OCI-LY3 (cell line): Measurements from ENCODE around the gene ELP4.
"Not testable (repeated sequence)": the region's sequence is repeated elsewhere in the genome, so short reads cannot be mapped to it uniquely, and the experiment has no call there.

Experiments
- H2AFZ ChIP-seq: fragments of 200-600, 300-600 bp; shearing (Covaris generic); 2 replicates; pipeline ENCODE4 v1.6.0; 2014; ENCODE audit warnings: antibody characterized with exemption, low read depth, low read length
- H3K27ac ChIP-seq: fragments of 200-600, 300-600 bp; sonication (generic); 2 replicates; pipeline ENCODE4 v1.5.1; 2014; ENCODE audit warnings: mild to moderate bottlenecking, low read length, moderate library complexity, mixed read lengths
- H3K27me3 ChIP-seq: fragments of 200-600, 300-600 bp; sonication (generic); 2 replicates; pipeline ENCODE4 v1.6.1; 2014; ENCODE audit warnings: low read depth, low read length, mixed read lengths
- H3K36me3 ChIP-seq: fragments of 200-600, 300-600 bp; sonication (generic); replicated peaks from 2 replicates; pipeline ENCODE3; 2014; ENCODE audit warnings: low read depth, low read length, mixed read lengths
- H3K4me1 ChIP-seq: fragments of 300-600, 200-600 bp; sonication (generic); 2 replicates; pipeline ENCODE4 v1.6.1; 2014; ENCODE audit warnings: low read length, mixed read lengths
- H3K4me2 ChIP-seq: fragments of 200-600, 300-600 bp; sonication (generic); 2 replicates; pipeline ENCODE4 v1.6.1; 2014; ENCODE audit warnings: low read length, mixed read lengths
- H3K4me3 ChIP-seq: fragments of 300-600, 200-600 bp; sonication (generic); 2 replicates; pipeline ENCODE4 v1.5.1; 2014; ENCODE audit warnings: antibody characterized with exemption, mild to moderate bottlenecking, low read length, moderate library complexity
- H3K79me2 ChIP-seq: fragments of 300-600, 200-600 bp; shearing (Covaris generic); 2 replicates; pipeline ENCODE4 v1.6.1; 2014; ENCODE audit warnings: mild to moderate bottlenecking, low read length, mixed read lengths
- H3K9ac ChIP-seq: fragments of 300-600, 200-600 bp; shearing (Covaris generic); 2 replicates; pipeline ENCODE4 v1.6.0; 2014; ENCODE audit warnings: mild to moderate bottlenecking, low read length, moderate library complexity
- H3K9me3 ChIP-seq: fragments of 200-600, 300-600 bp; shearing (Covaris generic); 2 replicates; pipeline ENCODE4 v1.6.1; 2014; ENCODE audit warnings: low read length, mixed read lengths; ENCODE audit not compliant: insufficient read depth
- H4K20me1 ChIP-seq: fragments of 200-600, 300-600 bp; sonication (generic); 2 replicates; pipeline ENCODE4 v1.6.1; 2016; ENCODE audit warnings: low read length, mixed read lengths; ENCODE audit not compliant: insufficient read depth
- EZH2phosphoT487 ChIP-seq: fragments of 200-600 bp; shearing (Covaris generic); IDR thresholded peaks from 2 replicates; pipeline ENCODE4 v1.6.1; 2018; ENCODE audit warnings: antibody characterized with exemption, mixed run types, low read depth
- TF ChIP-seq, protein P1 (sequence below): fragments of 200-600, 300-600 bp; sonication (generic); IDR thresholded peaks from 2 replicates; pipeline ENCODE4 v1.5.1; 2014; ENCODE audit warnings: antibody characterized with exemption, low read length, low read depth

The ELP4 gene

DNA sequence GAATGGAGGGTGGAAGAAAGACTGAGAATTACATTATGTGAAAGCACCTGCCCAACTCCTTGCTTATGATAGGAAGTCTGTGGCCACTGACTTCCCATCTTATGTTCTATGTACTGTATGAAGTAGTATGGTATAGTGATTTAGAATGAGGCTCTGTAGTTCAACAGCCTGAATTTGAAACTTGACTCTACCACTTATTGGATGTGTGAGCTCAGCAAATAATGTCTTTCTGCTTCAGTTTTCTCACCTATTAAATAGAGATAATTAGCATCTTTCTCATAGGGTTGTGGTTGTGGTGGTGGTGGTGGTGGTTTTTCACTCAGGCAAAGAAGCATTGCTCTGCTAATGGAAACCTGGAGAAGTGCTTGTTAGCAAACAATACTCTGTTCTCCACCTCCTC, 180.0 kb downstream of the ELP4 start:
- no peaks in the 10 kb centered on the region for H3K27me3 ChIP-seq
- peaks cover 10% of the 10 kb centered on the region; the same call in 1 of the 2 replicates for H3K4me1 ChIP-seq
- no peaks in the 10 kb centered on the region for H3K79me2 ChIP-seq
- no peak overlapping the region for H3K27ac ChIP-seq
- TF ChIP-seq, protein P1, sequence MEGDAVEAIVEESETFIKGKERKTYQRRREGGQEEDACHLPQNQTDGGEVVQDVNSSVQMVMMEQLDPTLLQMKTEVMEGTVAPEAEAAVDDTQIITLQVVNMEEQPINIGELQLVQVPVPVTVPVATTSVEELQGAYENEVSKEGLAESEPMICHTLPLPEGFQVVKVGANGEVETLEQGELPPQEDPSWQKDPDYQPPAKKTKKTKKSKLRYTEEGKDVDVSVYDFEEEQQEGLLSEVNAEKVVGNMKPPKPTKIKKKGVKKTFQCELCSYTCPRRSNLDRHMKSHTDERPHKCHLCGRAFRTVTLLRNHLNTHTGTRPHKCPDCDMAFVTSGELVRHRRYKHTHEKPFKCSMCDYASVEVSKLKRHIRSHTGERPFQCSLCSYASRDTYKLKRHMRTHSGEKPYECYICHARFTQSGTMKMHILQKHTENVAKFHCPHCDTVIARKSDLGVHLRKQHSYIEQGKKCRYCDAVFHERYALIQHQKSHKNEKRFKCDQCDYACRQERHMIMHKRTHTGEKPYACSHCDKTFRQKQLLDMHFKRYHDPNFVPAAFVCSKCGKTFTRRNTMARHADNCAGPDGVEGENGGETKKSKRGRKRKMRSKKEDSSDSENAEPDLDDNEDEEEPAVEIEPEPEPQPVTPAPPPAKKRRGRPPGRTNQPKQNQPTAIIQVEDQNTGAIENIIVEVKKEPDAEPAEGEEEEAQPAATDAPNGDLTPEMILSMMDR = no peak
- no peak for TF ChIP-seq EZH2phosphoT487
- H3K4me3 ChIP-seq = no peak overlapping the region
- no peaks in the 10 kb centered on the region for H3K9me3 ChIP-seq
- H2AFZ ChIP-seq = no peak overlapping the region
- H4K20me1 ChIP-seq = no peaks in the 10 kb centered on the region
- H3K36me3 ChIP-seq = no peaks in the 10 kb centered on the region
- no peak overlapping the region for H3K4me2 ChIP-seq
- no peak overlapping the region for H3K9ac ChIP-seq

DNA sequence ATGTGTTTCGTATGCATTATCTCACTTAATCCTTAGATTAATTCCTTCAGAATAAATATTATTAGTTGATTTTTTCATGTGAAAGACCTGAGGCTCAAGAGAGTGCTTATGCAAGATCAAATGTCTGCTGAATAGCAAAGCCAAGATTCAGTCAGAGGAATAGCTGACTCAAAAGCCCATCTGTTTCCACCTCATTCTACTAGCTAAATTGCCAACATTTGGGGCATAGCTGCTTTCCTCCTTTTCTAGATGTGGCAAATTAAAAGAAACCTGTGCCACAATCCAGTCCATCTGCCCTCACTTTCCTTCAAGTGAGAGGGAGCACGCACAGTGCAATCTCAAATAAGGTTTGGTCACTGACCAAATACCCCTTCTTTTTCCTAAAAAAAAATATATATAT, 180.5 kb downstream of the ELP4 start:
- Histone ChIP-seq H3K79me2 (no peaks in the 10 kb centered on the region), H3K4me3 (no peak overlapping the region), H3K36me3 (no peaks in the 10 kb centered on the region), H3K4me1 (peaks cover 10% of the 10 kb centered on the region; the same call in 1 of the 2 replicates), H3K27me3 (no peaks in the 10 kb centered on the region), H3K4me2 (no peak overlapping the region), H3K27ac (no peak overlapping the region), H2AFZ (no peak overlapping the region), H3K9me3 (no peaks in the 10 kb centered on the region), H3K9ac (no peak overlapping the region), H4K20me1 (no peaks in the 10 kb centered on the region)
- TF ChIP-seq, protein P1 = no peak

DNA sequence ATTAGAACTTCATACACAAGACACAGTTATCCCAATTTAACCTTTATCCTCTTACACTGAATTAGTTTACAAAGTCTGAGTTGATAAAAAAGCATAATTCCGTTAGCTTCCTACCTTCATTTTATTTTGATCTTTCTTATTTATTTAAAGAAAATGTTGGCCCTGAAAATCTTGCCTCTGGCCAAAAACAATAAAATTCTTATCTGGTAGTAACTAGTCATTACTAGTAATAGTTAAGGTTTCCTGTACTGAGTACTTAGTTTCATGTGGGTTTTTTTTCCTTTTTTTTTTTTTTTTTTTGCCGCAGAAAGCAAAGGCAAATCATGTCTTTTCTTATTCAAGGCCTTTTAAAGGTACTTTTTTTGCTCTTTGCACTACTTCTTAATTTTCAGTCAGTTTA, 180.9 kb downstream of the ELP4 start:
- Histone ChIP-seq H3K4me2 (no peak overlapping the region), H3K27me3 (no peaks in the 10 kb centered on the region), H3K79me2 (no peaks in the 10 kb centered on the region), H2AFZ (no peak overlapping the region), H3K9ac (no peak overlapping the region), H3K27ac (no peak overlapping the region), H3K4me3 (no peak overlapping the region), H3K4me1 (peaks cover 10% of the 10 kb centered on the region; the same call in 1 of the 2 replicates), H3K36me3 (no peaks in the 10 kb centered on the region), H3K9me3 (no peaks in the 10 kb centered on the region), H4K20me1 (no peaks in the 10 kb centered on the region)
- TF ChIP-seq, protein P1 = no peak
- TF ChIP-seq EZH2phosphoT487 = no peak

DNA sequence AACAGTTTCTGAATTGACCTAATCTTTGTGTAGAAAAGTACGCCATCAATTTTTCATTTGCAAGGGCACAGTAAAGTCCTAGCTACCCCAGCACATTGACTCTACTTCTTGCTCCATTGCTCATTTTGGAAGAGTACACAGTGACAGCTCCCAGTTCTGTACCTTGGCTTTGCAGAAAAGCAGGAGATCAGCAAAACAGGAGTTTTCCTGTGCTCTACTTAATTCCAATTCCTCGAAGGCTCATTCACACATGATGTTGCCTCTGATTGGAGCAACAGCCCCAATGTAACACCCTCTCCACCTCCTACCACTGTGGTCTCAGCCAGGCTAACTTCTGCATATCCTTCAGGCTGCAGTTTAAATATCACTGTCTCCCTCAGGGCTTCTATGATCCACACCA, 182.9 kb downstream of the ELP4 start:
- no peaks in the 10 kb centered on the region for H3K36me3 ChIP-seq

DNA sequence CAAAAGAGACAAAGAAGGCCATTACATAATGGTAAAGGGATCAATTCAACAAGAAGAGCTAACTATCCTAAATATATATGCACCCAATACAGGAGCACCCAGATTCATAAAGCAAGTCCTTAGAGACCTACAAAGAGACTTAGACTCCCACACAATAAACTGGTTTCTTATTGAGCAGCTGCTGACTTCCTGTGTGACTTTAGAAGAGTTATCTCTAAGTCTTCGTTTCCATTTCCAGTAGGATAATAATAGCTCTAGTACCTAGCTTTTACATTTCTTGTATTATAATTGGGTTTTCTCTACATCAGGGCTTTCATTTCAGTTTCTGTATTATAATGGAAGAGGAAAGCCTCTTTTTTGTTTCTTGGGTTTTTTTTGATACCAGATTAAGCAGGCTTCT, 187.5 kb downstream of the ELP4 start:
- H3K27ac ChIP-seq, H3K4me1 ChIP-seq, H3K79me2 ChIP-seq, H4K20me1 ChIP-seq, H3K4me2 ChIP-seq, H3K9me3 ChIP-seq, H3K4me3 ChIP-seq, H2AFZ ChIP-seq, H3K36me3 ChIP-seq, H3K27me3 ChIP-seq, H3K9ac ChIP-seq: not testable (repeated sequence)

More for the DNA sequence above, 182.9 kb downstream of the ELP4 start:
- Histone ChIP-seq H3K9me3 (no peaks in the 10 kb centered on the region), H2AFZ (no peak overlapping the region), H3K4me3 (no peak overlapping the region), H3K27ac (no peak overlapping the region), H3K79me2 (no peaks in the 10 kb centered on the region), H3K27me3 (no peaks in the 10 kb centered on the region), H3K9ac (no peak overlapping the region), H3K4me1 (peaks cover 10% of the 10 kb centered on the region; the same call in 1 of the 2 replicates), H4K20me1 (no peaks in the 10 kb centered on the region), H3K4me2 (no peak overlapping the region)
- no peak for TF ChIP-seq EZH2phosphoT487
- TF ChIP-seq, protein P1 = no peak
